ENCODE data around the gene TAGLN3.

The TAGLN3 gene

DNA sequence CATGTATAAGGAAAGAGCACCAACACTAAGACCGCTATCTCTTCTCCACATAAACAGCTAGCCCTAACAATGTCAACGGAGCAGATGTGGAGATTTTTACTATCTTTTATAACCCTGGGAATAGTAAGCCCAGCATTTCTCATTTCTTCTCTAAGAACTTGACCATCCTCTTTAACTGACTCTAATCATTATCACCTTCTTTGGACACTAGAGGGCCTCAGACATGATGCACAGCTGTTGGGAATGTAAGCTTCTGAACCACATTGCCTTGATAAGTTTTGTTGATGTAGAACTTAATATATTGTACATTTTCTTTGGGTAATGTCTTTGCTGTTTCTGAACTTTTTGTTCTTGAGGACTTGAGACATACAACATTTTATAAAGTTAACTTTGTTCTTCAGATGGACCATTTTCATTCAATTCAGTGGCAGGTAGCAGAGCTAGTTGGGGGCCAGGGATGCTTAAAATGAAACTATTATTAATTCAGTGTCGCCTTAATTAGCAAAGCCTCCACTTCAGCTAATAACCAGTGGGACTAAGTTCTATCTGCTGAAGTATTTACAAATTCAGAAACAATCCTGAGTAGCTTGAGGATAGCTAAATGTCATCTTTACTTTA, 9.6 kb upstream of the TAGLN3 start:
- ChIA-PET CTCF (interaction anchor here (0.7 to 9.1 kb wide), 30 partner anchors 10 to 411 kb away, joined by 3 to 219 read pairs (median 4); partner anchors contain the start of genes ABHD10, PHLDB2, TAGLN3 and TMPRSS7), POLR2A (interaction anchor here (1.4 kb wide), 1 partner anchor 11 kb away, joined by 4 read pairs; the partner anchor contains the start of gene ABHD10)
- peak; percentile 70 for TF ChIP-seq CTCF (IDR thresholded peaks at IDR 0.05; ENCODE audit: insufficient read depth, low read length, missing control alignments)
- no peak overlapping the region for H3K4me3 ChIP-seq (ENCODE audit: low read depth, low read length)
- DNase-seq (ENCODE audit: low read depth, low spot score), result peak; percentile 49

DNA sequence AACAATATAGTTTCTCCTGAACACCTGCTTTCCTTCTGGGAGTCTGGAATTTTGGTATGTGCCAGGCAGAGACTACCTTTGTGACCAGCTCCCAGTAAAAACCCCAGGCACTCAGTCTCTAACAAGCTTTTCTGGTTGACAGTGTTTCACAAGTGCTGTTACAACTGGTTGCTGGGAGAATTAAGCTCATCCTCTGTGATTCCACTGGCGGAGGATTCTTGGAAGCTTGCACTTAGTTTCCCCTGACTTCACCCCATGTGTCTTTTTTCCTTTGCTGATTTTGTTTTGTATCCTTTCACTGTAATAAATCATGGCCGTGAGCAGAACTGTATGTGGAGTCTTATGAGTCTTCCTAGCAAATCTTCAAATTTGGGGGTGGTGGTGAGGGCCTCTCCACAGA, 5.7 kb upstream of the TAGLN3 start:
- H3K4me3 ChIP-seq (ENCODE audit: low read depth, low read length), result no peak overlapping the region
- ChIA-PET POLR2A (no interaction called here), CTCF (interaction anchor here (0.9 to 9.1 kb wide), 8 partner anchors 7 to 277 kb away, joined by 3 to 219 read pairs (median 44); partner anchors contain the start of gene TAGLN3)
- no peak for TF ChIP-seq CTCF (IDR thresholded peaks at IDR 0.05; ENCODE audit: insufficient read depth, low read length, missing control alignments)
- no peak for DNase-seq (ENCODE audit: low read depth, low spot score)

GRCh38 chr3:111999484-112000324, 982 bp downstream of the TAGLN3 start:
- DNase-seq (ENCODE audit: low read depth, low spot score), result no peak
- H3K4me3 ChIP-seq (ENCODE audit: low read depth, low read length), result peak overlapping the region; percentile 47
- ChIA-PET POLR2A (no interaction called here), CTCF (interaction anchor here (0.5 to 10.8 kb wide), 9 partner anchors 9 to 284 kb away, joined by 3 to 134 read pairs (median 4); no protein-coding TSS in a partner anchor)
- TF ChIP-seq CTCF (IDR thresholded peaks at IDR 0.05; ENCODE audit: insufficient read depth, low read length, missing control alignments), result no peak

DNA sequence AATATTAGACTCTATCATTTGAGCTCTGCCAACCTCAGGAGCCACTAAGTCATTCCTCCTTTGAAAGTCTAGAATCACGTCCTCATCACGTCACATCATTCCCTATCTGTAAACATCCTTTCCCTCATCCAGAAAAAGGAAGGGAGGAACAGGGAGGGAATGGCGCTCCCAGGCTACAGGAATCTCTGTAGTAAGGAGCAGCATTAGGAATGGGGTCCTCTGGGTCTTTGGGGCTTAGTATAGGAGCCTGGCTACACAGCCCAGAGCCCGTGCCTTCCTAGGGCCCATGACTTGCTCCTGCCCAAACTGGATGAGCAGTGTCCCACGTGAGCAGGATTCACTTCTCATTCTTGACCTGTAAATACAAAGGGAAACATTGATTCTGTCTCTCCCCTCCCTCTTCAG, 1.6 kb downstream of the TAGLN3 start:
- POLR2A ChIA-PET, result no interaction called here
- H3K4me3 ChIP-seq (ENCODE audit: low read depth, low read length), result no peak overlapping the region
- no peak for TF ChIP-seq CTCF (IDR thresholded peaks at IDR 0.05; ENCODE audit: insufficient read depth, low read length, missing control alignments)
- CTCF ChIA-PET, result interaction anchor here (0.8 to 10.8 kb wide), 7 partner anchors 8 to 283 kb away, joined by 3 to 134 read pairs (median 6); no protein-coding TSS in a partner anchor
- DNase-seq (ENCODE audit: low read depth, low spot score), result no peak

DNA sequence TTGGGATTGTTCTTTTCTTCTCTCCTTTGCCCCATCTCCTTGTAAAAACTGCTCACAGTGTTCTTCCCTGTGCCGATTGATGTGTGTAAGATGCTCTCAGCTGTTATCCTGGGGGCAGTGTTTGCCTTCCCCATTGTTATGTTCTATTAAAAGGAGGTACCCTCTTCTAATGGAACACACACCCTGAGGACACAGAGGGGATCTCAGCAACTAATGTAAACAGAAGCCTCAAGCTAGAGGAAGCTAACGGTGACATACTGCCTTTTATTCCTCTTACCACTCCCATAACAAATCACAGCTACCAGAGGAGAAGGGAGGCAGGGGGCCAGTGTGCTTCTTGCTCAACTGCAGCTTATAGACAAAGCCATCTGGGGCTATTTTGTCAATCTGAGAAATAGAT, 2.2 kb downstream of the TAGLN3 start:
- H3K4me3 ChIP-seq (ENCODE audit: low read depth, low read length), result no peak overlapping the region
- CTCF ChIA-PET, result interaction anchor here (0.8 to 10.8 kb wide), 4 partner anchors 12 to 42 kb away, joined by 3 to 134 read pairs (median 64); no protein-coding TSS in a partner anchor
- no peak for TF ChIP-seq CTCF (IDR thresholded peaks at IDR 0.05; ENCODE audit: insufficient read depth, low read length, missing control alignments)
- no peak for DNase-seq (ENCODE audit: low read depth, low spot score)
- POLR2A ChIA-PET, result no interaction called here

- POLR2A ChIA-PET, result no interaction called here
- H3K4me3 ChIP-seq (ENCODE audit: low read depth, low read length), result no peak overlapping the region
- DNase-seq (ENCODE audit: low read depth, low spot score), result no peak
- CTCF ChIA-PET, result interaction anchor here (0.8 to 10.8 kb wide), 5 partner anchors 12 to 43 kb away, joined by 3 to 134 read pairs (median 21); no protein-coding TSS in a partner anchor
- no peak for TF ChIP-seq CTCF (IDR thresholded peaks at IDR 0.05; ENCODE audit: insufficient read depth, low read length, missing control alignments)
Observed at GRCh38 chr3:112001526-112001925, 2.8 kb downstream of the TAGLN3 start.

Measured in AG04449 (cell line).